GM18505 (cell line): ENCODE measurements around the gene TTC3.

Experiments
- ATAC-seq: cut with Tn5 transposase; IDR thresholded peaks from one replicate; pipeline ENCODE4 v1.9.1; 2021; ENCODE audit not compliant: unreplicated experiment
- POLR2A ChIP-seq: IDR thresholded peaks from 4 replicates; pipeline ENCODE4 v1.6.1; 2011; ENCODE audit warnings: borderline replicate concordance; ENCODE audit not compliant: insufficient read depth, insufficient read length; ENCODE audit errors: extremely low read depth

Gene TTC3

GRCh38 chr21:37230632-37231248, 157.7 kb downstream of the TTC3 start:
- ATAC-seq = no peak
- TF ChIP-seq POLR2A = no peak

DNA sequence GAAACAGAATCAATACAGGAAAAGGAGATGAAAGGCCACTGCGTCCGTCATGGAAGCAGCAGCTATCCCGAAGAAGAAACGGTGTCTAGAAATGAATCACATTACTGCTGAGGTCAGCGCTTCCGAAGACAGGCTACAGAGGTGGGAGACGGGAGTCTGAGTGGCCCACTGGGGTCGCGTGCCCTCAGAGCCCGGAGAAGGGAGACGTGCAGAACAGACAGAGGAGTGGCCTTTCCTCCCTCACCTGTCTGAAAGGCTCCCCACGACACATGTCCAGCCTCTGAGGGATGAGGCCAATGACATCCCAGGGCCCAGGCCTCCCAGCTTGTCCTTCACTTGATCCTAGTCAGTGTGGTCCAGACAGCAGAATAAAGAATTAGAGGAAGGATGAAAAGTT, 158.2 kb downstream of the TTC3 start:
- no peak for ATAC-seq
- no peak for TF ChIP-seq POLR2A

DNA sequence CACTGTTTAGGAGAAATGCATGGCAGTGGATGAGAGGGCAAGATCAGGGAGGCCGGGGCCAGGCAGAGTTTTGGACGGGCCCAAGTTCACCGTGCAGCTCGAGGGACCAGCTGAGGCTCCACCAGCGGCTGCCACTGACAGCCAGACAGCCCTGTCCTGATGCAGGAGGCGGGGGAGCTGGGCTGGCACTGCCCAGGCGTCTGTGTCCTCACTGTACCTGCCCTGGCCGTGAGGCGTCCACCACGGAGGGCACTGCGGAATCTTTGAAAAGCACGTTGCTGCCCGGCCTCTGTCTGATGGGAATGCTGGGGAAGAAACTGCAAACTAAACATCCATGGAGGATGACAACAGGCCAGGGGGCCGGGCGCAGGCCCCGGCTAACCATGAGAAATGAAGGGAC, 158.6 kb downstream of the TTC3 start:
- ATAC-seq = no peak
- no peak for TF ChIP-seq POLR2A

- TF ChIP-seq POLR2A = no peak
- no peak for ATAC-seq
Measured at GRCh38 chr21:37232274-37233018, 159.4 kb downstream of the TTC3 start.

DNA sequence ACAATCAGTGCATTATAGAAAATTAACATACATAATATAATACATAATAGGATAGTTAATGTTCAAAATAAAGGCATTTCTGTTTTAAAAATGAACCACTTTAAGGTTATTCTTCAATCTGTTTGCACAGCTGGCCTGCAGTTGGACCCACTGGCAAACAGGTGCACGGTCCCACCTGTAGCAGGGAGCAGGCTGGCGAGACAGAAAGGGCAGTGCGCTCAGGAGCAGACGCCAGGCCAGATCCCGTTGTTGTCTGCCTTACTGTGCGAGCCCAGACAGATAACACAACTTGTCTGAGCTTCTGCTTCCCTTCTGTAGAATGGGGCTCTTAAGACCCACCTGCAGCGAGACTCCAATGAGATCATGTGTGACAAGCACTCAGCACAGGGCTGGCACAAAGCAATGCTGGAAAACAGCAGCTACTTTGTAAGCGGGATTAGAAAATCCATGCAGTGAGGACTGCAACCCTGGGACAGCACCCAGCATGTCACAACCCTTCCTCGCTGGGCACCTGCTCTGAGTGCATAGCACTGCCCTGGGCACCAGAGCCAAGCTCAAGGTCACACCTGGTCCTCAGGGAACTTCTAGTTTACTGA, 160.6 kb downstream of the TTC3 start:
- ATAC-seq = no peak
- no peak for TF ChIP-seq POLR2A

GRCh38 chr21:37237346-37237745, 164.3 kb downstream of the TTC3 start:
- TF ChIP-seq POLR2A = no peak
- no peak for ATAC-seq

DNA sequence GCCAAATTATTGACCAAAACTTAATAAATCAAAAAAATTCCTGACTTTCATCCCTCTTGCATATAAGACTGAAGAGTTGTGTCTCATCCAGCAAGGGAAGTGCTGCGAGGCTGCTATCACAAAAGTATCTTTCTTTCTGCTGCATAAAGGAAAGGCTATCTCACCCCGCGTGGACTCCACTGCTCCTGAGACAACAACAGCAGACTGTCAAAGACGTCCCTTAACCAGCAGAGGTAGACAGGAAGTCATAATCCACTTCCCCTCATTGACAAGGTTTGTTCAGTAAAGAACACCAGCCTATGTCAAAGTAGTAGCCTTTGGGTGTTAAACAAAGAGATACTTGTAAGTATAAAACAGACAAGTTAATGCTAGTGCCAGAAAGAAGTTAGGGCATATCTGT, 164.7 kb downstream of the TTC3 start:
- no peak for TF ChIP-seq POLR2A
- no peak for ATAC-seq

DNA sequence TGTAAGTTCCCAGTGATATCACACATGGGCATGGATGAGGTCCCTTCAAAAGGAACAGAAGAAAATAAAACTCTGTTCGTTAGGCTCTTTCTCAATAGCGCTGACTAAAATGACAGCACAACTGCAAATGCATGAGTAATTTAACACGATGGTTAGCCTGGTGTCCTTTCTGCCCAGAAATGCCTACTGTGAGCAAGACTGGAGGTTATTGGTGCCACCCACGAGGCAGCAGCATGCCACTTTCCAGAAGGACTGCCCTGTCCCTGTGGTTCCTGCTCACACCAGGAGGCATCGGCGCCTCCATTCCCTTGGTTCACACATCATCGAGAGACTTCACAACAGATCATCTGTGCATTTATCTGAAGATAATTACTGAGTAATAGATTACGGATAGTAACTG, 167.9 kb downstream of the TTC3 start:
- no peak for TF ChIP-seq POLR2A
- no peak for ATAC-seq

- no peak for ATAC-seq
- TF ChIP-seq POLR2A = no peak
Measured at GRCh38 chr21:37241426-37241825, 168.4 kb downstream of the TTC3 start.

DNA sequence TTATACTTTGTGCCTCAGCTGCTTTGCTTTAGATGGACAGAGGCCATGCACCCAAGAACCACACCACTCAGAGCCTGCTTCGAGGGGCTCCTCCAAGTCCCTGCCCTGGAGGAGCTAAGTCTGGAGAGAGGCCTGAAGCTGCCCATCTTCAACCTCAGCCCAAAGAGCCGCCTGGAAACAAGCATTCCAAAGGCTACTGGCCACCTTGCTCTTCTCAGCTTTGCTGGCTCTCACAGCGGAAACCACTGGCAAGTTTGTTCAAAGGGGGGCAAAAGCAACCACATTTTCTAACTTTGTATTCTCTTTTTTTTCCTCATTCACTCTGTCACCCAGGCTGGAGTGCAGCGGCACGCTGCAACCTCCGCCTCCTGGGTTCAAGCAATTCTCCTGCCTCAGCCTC, 170.9 kb downstream of the TTC3 start:
- no peak for TF ChIP-seq POLR2A
- no peak for ATAC-seq

GRCh38 chr21:37244501-37245095, 171.5 kb downstream of the TTC3 start:
- no peak for TF ChIP-seq POLR2A
- ATAC-seq = no peak

DNA sequence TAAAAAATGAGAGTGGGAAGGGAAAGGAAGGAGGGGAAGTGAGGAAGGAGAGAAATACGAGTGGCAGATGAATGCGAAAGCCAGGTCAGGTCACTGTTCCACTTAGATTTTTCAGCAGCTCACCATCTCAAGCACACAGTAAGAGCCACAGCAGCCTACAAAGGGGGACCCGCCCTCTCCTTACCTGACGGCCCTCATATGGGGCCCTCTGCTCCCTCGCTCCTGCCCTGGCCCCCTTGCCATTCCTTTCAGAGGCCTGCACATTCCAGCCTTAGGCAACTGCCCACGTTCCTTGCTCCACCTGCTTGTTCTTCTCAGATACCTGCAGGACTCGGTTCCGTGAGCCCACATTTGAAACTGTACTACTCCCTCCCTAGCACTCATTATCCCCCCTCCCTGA, 172.1 kb downstream of the TTC3 start:
- no peak for ATAC-seq
- no peak for TF ChIP-seq POLR2A

GRCh38 chr21:37248298-37248697, 175.2 kb downstream of the TTC3 start:
- TF ChIP-seq POLR2A = no peak
- ATAC-seq = no peak
